Spleen (tissue), 11 donors: Measurements from ENCODE around the gene FGF2. TPM values are rescaled to one million over a fixed set of nuclear protein-coding genes. Genes with fewer than 3 reads are reported as not detected.
A peak's percentile ranks its signal among the peaks of the same experiment; 100 is the strongest.

Experiments
- DNase-seq: peaks from one replicate; pipeline ENCODE4 v3.0.0-alpha.2; 2020
- H3K27ac ChIP-seq, 8 donors: fragments of 200-600 bp; sonication (generic) in 7 of 8; 1 replicate in 4 of 8; 2 replicates in 4 of 8; pipeline versions ENCODE4 v1.5.0 to v1.8.0; 2016 to 2021; ENCODE audit warnings: inconsistent platforms in 4 of 8, mild to moderate bottlenecking in 4 of 8, moderate library complexity in 1 of 8
- H3K27me3 ChIP-seq, 7 donors: fragments of 200-600 bp; sonication (generic) in 6 of 7; replicated peaks in 1 of 7; 1 replicate in 4 of 7; 2 replicates in 3 of 7; pipeline versions ENCODE4 v1.5.0 to v1.8.0; 2016 to 2021; ENCODE audit warnings: inconsistent platforms in 3 of 7, mild to moderate bottlenecking in 1 of 7
- H3K36me3 ChIP-seq, 6 donors: fragments of 200-600 bp; sonication (generic) in 5 of 6; 1 replicate in 4 of 6; 2 replicates in 2 of 6; pipeline versions ENCODE4 v1.5.0 to v1.8.0; 2016 to 2021; ENCODE audit warnings: inconsistent platforms in 2 of 6
- H3K4me1 ChIP-seq, 6 donors: fragments of 200-600 bp; sonication (generic) in 5 of 6; 1 replicate in 3 of 6; 2 replicates in 3 of 6; pipeline versions ENCODE4 v1.5.0 to v1.8.0; 2016 to 2021; ENCODE audit warnings: inconsistent platforms in 3 of 6
- H3K4me3 ChIP-seq, 8 donors: fragments of 200-600 bp; sonication (generic) in 7 of 8; 1 replicate in 4 of 8; 2 replicates in 4 of 8; pipeline versions ENCODE4 v1.5.0 to v1.8.0; 2016 to 2021; ENCODE audit warnings: inconsistent platforms in 4 of 8, mild to moderate bottlenecking in 4 of 8, moderate library complexity in 2 of 8
- H3K9me3 ChIP-seq, 8 donors: fragments of 200-600 bp; sonication (generic) in 7 of 8; 1 replicate in 4 of 8; 2 replicates in 4 of 8; pipeline versions ENCODE4 v1.5.0 to v1.8.0; 2016 to 2021; ENCODE audit warnings: inconsistent platforms in 4 of 8
- CTCF ChIP-seq, 11 experiments: fragments of 200-600 bp in 7 of 11; fragments of 450-650 bp in 4 of 11; sonication (generic) in 4 of 11; IDR thresholded peaks in 8 of 11; conservative IDR thresholded peaks in 3 of 11; 1 replicate in 7 of 11; 2 replicates in 4 of 11; pipeline versions ENCODE4 v1.4.0 to v1.8.0; 2016 to 2021; ENCODE audit warnings: antibody characterized with exemption in 11 of 11, inconsistent platforms in 4 of 11, mild to moderate bottlenecking in 1 of 11
- POLR2A ChIP-seq, 3 donors: fragments of 450-650 bp; IDR thresholded peaks; one replicate each; pipeline ENCODE4 v1.5.1; 2017; ENCODE audit warnings: antibody characterized with exemption in 3 of 3, mild to moderate bottlenecking in 1 of 3
- POLR2AphosphoS5 ChIP-seq, 3 donors: sonication (generic); formaldehyde crosslinking; IDR thresholded peaks; one replicate each; pipeline ENCODE4 v1.5.1; 2017; ENCODE audit warnings: antibody characterized with exemption in 3 of 3
- WGBS, 5 donors: extraction: QIAGEN DNeasy Blood & Tissue Kit in 3 of 5; methylation state at CpG; one replicate each; pipeline versions ENCODE4 v1.1.5 to v1.1.7; 2013 to 2018; 5-methylcytosine and 5-hydroxymethylcytosine counted together
- intact Hi-C: fragments of 100-400 bp; cut with DNase I; formaldehyde crosslinking; loops from one replicate; pipeline ENCODE4 v1.15.0; 2023; ENCODE audit warnings: low total_unique reads
- polyA plus RNA-seq, 3 donors: library from polyadenylated mRNA; stranded (reverse); fragments of 200-250 nt; gene quantifications; one replicate each; pipeline ENCODE4 v1.2.1, GENCODE V29; 2013
- total RNA-seq, 7 donors: library from RNA; depleted of rRNA in 3 of 7; stranded (reverse); fragments of >200 nt in 3 of 7; fragmentation: NEBNext Ultra II Directional in 4 of 7; extraction: Animal tissue kit (Norgen Biotek cat#: 25700) in 4 of 7; gene quantifications; one replicate each; pipeline versions ENCODE4 v1.1.0 to v1.2.1, GENCODE V29; 2016 to 2021
- donor health status: healthy with polysubstance abuse.
- donor health status: DM: no; HTN: no; CAD: no; lungs with moderate emphysema.
- donor health status: DM: no; HTN: no; CAD: no.
- donor health status: Bipolar disorder and iron deficiency.
- donor health status: healthy.
- donor health status: DM: no; HTN: no; CAD: no.
- donor health status: DM: yes; HTN: yes; CAD: no.

The FGF2 gene
- total and polyA plus RNA-seq, 10 donors, result 0.48 to 3.1 (median 1.5) TPM

DNA sequence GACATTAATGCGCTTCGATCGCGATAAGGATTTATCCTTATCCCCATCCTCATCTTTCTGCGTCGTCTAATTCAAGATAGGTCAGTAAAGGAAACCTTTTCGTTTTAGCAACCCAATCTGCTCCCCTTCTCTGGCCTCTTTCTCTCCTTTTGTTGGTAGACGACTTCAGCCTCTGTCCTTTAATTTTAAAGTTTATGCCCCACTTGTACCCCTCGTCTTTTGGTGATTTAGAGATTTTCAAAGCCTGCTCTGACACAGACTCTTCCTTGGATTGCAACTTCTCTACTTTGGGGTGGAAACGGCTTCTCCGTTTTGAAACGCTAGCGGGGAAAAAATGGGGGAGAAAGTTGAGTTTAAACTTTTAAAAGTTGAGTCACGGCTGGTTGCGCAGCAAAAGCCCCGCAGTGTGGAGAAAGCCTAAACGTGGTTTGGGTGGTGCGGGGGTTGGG lies 528 bp upstream of the FGF2 start:
- Histone ChIP-seq H3K36me3 (no peaks in the 10 kb centered on the region), H3K4me1 (peaks cover 0 to 23% (median 17%) of the 10 kb centered on the region in 6 donors), H3K9me3 (no peaks in the 10 kb centered on the region), H3K27ac (peak overlapping the region in 3 of 8 donors; percentile 24 to 45 (median 36)), H3K4me3 (peak overlapping the region; percentile 22 to 78 (median 53)), H3K27me3 (peaks cover 0 to 95% (median 64%) of the 10 kb centered on the region in 7 donors)
- intact Hi-C loops, result no loop called here
- WGBS, 5 donors, result 60 to 65% (median 61%) methylated on average over 18 of the region's 18 CpGs
- no peak for DNase-seq
- TF ChIP-seq POLR2A (IDR thresholded peaks at IDR 0.05) (no peak), CTCF (IDR thresholded peaks at IDR 0.05 in 8 of 11, conservative IDR thresholded peaks at IDR 0.05 in 3 of 11) (no peak), POLR2AphosphoS5 (IDR thresholded peaks at IDR 0.05) (no peak)

DNA sequence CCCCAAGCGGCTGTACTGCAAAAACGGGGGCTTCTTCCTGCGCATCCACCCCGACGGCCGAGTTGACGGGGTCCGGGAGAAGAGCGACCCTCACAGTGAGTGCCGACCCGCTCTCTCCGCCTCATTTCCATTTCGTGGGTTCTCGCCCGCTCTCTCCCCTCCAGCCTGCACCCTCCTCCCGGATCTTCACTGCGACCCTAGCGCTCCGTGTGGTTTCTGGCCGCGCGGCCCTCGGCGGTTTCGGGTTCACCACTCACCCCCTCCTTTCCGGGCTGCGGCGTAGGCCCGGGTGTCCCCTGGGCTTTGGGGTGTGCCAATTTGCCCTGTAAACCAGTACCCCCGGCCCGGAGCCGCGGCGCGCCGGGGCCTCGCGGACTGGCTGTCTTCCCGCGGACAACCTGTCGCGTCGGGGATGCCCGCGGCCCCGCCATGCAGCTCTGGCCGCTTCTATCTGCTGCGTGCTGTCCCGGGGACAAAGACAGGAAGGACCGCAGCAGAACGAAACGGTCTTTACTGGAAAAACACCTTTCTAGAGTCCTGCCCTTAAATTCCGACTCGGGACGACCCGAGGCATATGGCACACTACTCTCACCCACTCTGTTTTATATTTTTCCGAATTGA lies 737 bp downstream of the FGF2 start:
- 0 to 1% (median 0%) methylated on average over 49 to 57 of the region's 57 CpGs for WGBS, 5 donors
- no peaks in the 10 kb centered on the region for H3K36me3 ChIP-seq
- peaks cover 0 to 94% (median 75%) of the 10 kb centered on the region in 7 donors for H3K27me3 ChIP-seq
- H3K27ac ChIP-seq, result peak overlapping the region in 6 of 8 donors; percentile 0 to 45 (median 25)
- H3K9me3 ChIP-seq, result no peaks in the 10 kb centered on the region
- intact Hi-C loops, result no loop called here
- peaks cover 0 to 23% (median 17%) of the 10 kb centered on the region in 6 donors for H3K4me1 ChIP-seq
- H3K4me3 ChIP-seq, result peak overlapping the region; percentile 41 to 78 (median 56)
- no peak for TF ChIP-seq CTCF (IDR thresholded peaks at IDR 0.05 in 8 of 11, conservative IDR thresholded peaks at IDR 0.05 in 3 of 11)
- peak in 2 of 3 donors; percentile 19 to 34 for TF ChIP-seq POLR2AphosphoS5 (IDR thresholded peaks at IDR 0.05)
- peak; percentile 81 for DNase-seq

DNA sequence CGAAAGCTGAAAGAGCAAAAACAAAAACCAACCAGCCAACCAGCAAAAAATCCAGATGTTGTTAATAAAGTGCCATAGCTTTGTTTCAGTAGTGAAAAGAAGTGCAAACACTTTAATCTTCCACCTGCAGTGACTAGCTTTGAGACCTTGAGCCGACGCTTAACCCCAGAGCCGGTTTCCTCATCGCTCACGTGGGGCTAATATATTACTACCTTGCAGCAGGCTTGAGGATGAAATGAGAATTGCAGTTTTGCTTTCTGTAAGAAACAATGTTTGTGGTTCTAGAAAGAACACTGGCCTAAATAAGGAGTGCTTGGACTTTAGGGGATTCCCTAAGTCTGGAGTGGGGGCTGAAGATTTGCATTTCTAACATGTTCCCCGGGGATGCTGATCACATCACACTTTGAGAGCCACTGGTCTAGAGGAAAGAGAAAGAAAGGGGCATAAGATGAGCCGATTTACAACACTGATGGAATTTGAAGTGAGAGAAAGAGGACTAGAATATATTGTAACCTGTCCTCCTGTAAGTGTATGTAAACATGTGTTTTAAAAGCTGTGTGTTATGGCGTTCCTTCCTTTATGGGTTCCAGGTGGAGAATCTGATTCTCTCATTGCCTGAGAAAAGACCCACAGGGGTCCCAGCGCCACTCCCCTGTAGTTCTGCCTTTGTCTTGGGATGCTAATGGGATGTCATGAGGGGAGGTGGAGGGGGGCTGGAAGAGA lies 1.4 kb downstream of the FGF2 start:
- Histone ChIP-seq H3K4me3 (peak overlapping the region; percentile 41 to 78 (median 56)), H3K9me3 (no peaks in the 10 kb centered on the region), H3K4me1 (peaks cover 0 to 23% (median 17%) of the 10 kb centered on the region in 6 donors), H3K36me3 (no peaks in the 10 kb centered on the region), H3K27ac (peak overlapping the region in 4 of 8 donors; percentile 0 to 35 (median 25)), H3K27me3 (peaks cover 0 to 96% (median 73%) of the 10 kb centered on the region in 7 donors)
- WGBS, 5 donors, result 13 to 20% (median 16%) methylated on average over 10 of the region's 10 CpGs
- intact Hi-C loops, result no loop called here
- TF ChIP-seq POLR2A (IDR thresholded peaks at IDR 0.05), result no peak
- no peak for TF ChIP-seq CTCF (IDR thresholded peaks at IDR 0.05 in 8 of 11, conservative IDR thresholded peaks at IDR 0.05 in 3 of 11)
- no peak for TF ChIP-seq POLR2AphosphoS5 (IDR thresholded peaks at IDR 0.05)
- DNase-seq, result no peak
